GM21423 (cell line): ENCODE data around the gene MAGI2.
"Not testable (repeated sequence)": the region's sequence is repeated elsewhere in the genome, so short reads cannot be mapped to it uniquely, and the experiment has no call there.

ENCODE experiments used
- ATAC-seq: cut with Tn5 transposase; IDR thresholded peaks from one replicate; pipeline ENCODE4 v1.9.1; 2021; ENCODE audit warnings: mild to moderate bottlenecking, moderate library complexity; ENCODE audit not compliant: unreplicated experiment

Gene MAGI2

DNA sequence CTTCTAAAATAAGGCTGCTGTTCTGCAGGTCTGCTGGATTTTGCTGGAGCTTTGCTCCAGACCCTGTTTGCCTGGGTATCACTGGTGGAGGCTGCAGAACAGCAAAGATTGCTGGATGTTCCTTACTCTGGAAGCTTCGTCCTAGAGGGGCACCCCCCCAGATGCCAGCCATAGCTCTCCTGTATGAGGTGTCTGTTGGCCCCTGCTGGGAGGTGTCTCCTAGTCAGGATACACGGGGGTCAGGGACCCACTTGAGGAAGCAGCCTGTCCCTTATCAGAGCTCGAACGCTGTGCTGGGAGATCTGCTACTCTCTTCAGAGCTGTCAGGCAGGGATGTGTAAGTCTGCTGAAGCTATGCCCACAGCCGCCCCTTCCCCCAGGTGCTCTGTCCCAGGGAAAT, 382.3 kb downstream of the MAGI2 start:
- not testable (repeated sequence) for ATAC-seq

DNA sequence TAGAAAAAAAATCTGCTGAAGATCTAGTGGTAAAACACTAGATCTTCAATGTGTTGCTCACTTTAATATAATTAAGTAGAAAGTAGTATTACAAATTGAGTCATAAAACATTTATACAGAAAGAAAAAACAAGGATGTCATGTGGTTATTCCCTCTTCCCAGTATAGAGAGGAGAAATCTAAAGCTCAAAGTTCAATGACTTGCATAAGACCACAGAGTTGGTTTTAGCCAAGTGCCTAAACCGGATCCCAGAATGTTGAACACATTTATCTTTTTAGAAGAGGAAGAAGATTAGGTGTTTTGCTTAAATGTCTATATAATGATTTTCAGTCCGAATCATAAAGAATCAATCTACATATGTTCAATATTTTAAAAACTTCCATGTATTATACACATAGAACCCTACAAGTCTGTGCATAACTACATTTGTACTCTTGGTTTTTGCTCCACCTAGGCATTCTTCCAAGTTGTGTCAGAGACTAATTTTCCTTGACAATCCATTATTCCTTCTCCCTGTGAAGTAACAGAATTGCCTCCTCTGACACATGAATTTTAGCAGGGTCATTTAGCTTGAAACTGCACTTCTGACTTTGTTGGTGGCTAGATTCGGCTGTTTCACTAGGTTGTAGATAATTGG, 389.2 kb downstream of the MAGI2 start:
- no peak for ATAC-seq

DNA sequence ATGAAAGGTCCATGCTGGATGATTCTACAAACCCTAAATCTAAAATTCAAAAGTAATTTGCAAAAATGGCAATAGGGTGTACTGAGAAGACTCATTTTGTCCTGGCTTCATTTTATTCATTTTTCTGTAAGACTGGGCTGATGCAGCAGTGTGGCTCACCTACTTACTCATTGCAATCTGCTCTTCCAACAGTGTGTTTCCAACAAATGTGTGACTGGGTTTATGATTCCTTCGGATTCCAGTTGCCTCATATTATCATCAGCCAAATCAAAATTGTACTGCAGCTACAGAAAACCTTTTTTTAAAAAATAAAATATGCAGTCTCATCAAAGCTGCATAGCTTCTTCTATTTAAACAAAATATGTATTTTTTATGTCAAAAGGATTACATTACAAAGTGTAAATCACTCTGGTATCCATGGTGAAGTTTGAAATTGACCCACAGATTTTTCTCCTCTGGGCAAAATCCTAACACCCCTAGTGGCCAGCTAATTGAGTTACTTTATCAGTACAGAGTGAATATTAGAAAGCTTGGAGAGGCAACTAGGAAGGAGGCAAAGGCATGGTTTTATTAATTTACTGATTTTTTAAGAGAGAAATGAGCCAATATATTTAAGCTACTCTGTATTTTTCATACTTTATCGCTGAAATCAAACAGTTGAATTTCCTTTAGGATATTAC, 390.3 kb downstream of the MAGI2 start:
- no peak for ATAC-seq

DNA sequence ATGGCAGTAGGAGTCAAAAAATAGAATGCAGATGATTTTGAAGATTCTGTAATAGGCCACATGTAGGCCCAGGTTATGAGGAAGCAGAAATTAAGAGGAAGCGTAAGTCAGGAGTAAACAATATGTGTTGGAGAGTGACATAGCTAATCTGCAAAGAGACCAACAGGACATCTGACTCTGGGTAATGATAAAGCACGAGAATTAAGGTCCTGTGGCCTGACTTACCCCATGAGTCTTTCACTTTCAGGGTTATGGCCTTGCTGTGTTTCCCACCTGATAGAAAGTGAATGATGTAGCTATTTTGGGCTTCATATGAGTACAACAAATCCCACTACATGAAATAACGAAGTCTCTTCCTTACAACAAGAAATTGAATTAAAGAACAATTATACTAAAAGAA, 393.0 kb downstream of the MAGI2 start:
- no peak for ATAC-seq

DNA sequence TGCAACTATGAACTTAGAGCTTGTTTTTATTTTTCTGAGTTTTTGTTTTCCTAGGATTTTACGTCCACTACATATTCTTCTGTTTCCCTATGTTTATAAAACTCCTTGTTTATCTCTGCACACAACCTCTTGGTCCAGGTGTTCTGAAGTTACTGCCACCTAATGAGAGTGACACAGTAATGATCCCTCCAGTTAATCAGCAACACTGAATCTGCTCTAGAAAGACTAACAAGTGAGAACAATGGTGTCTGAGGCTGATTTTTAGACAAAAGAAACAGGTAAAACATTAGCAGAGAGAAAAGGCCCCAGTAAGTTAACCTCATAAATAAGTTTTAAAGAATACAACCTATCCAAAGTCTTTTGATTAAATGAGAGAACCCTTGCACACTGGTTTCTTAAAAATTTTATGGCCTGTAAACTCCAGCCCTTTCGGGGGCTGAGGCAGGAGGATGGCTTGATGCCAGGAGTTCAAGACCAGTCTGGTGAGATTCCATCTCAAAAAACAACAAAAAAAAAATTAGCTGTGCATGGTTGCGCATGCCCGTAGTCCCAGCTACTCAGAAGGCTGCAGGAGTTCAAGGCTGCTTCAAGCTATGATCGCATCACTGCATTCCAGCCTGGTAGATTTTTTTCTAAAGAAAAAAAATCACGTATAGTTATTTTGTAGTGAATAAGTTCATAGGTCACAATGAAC, 397.6 kb downstream of the MAGI2 start:
- ATAC-seq: no peak

DNA sequence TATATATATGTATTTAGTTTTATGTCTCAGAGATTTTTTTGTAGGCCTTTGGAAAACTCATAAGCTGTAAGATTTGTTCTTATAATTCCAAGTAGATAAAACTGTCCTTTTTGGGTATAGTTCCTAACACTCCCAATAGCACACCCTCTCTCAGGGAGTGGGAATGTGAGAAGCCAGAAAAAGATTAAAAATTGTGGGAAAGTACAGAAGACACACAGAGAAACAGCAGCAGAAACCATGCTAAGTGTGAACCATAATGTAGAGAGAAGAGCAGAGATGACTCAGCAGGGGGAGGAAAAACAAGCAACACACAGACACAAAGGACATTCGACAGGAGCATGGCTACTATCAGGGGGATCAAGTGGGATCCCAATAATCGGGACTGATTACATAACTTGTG, 401.6 kb downstream of the MAGI2 start:
- ATAC-seq: no peak

DNA sequence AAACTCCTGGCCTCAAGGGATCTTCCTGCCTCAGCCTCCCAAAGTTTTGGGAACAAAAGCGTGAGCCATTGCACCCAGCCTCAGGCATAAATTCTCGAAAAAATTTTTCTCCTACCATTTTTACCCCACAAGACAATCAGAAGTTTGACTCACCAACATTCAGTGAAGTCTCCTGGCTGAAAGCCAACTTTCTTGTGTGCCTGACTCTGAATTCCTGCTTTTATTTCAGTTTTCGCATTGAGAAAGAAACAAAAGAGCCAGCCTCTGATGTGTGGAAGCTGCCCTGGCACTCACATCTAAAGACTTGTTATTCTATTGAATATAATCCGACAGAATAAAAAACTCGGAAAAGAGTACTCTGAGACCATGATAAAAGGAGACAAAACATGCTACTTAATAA, 402.9 kb downstream of the MAGI2 start:
- no peak for ATAC-seq

DNA sequence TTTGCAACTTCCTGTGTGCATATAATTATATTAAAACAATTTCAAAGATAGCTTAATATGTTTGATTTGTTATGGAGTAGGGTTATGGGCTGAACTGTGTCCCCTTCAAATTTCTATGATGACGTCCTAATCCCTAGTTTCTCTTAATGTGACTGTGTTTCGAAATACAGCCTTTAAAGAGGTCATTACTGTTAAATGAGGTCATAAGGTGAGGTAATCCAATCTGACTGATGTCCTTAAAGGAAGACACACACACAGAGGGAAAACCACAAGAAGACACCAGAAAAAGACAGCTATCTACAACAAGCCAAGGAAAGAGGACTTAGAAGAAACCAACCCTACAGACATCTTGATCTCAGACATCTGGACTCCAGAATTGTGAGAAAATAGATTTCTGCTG, 407.4 kb downstream of the MAGI2 start:
- ATAC-seq: no peak

DNA sequence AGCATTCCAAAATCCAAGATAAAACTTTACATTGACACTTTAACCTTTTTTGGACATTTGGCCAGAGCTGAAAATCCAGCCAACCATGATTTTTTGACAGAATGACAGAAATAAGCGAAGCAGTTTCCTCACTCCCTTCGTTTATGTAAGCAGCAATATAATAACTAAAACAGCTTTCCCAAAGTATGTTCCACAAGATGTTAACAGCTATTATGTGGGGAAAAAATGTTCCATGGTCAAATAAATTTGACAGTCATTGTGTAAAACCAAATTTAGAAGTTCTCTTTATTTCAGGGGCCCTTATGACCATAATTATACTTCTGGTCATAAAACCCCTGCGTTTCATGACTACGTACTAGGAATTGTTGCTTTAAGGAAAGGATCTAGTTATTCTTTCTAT, 416.5 kb downstream of the MAGI2 start:
- ATAC-seq: no peak

DNA sequence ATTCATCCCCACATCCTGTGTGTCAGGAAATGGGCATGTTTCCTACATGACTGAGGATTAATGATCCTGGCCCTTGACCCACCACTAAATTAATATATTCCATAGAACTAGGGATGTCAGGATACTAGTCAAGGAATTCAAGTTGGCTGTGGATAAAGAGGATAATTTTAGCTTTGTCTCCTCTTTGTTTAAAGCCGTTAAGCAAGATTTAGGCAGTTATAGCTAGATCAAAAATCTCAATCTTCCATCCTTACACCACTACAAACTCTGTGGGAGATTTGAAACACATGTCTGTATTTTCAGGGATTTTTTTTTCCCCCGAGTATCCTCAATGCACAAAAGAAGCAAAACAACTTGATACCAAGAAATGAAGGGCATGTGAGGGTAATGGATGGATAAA, 417.1 kb downstream of the MAGI2 start:
- ATAC-seq: no peak

DNA sequence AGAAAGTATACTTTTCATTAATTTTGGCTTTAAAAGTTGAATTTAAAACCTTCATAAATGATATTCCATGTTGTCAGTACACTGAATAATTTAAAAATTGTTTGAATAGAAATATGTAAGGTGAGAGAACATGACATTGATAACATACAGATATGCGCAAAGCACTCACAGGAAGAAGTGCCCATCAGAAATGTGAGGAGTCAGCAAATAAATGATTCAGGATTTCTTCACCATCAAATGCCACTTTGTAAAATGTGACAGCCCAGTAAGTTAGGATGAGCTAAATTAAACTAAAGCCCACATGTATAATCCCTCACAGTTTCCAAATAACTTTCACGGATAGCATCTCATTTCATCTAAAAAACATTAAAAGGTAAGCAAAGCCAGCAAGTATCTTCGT, 417.6 kb downstream of the MAGI2 start:
- ATAC-seq: no peak

DNA sequence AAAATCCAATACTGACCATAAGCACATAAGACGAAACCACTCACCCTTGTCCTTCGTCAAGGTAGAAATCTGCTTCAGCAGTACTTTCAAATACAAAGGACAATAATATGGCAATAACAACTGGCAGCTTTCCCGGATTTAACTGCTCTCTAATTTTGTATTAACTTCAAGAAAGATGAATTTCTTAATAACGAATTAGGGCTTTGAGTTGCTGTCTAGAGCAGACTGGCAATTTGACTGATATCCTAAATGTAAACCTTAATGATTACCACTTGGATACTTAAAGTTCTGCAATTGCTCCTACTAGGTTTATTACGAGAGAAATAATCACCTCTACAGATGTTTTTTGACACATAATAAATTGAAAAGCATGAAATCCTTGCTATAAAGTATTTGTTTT, 418.7 kb downstream of the MAGI2 start:
- ATAC-seq: no peak

DNA sequence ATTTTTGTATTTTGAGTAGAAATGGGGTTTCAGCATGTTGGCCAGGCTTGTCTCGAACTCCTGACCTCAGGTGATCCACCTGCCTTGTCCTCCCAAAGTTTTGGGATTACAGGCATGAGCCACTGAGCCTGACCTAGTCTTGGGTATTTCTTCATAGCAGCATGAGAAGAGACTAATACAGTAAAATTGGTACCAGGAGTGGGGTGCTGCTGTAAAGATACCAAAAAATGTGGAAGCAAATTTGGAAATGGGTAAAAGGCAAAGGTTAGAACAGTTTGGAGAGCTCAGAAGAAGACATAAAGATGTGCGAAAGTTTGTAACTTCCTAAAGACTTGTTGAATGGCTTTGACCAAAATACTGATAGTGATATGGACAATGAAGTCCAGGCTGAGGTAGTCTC, 433.8 kb downstream of the MAGI2 start:
- ATAC-seq: not testable (repeated sequence)

DNA sequence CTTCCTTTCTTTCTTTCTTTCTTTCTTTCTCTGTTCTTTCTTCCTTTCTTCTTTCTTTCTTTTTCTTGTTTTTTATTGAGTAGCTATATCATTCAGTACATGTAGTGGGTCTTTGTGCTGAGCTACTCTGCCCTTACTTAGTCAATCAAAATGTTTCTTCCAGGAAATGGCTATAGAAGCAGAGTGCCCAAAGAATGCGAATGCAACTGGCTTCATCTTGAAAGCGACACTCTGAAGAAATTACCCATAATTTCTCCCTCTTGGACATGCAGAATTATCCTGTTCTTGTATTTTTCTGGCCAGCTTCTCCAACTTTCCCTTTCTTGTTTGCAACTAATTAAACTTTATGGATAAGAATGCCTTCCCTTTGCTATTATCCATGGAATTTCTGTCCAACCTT, 441.5 kb downstream of the MAGI2 start:
- no peak for ATAC-seq

DNA sequence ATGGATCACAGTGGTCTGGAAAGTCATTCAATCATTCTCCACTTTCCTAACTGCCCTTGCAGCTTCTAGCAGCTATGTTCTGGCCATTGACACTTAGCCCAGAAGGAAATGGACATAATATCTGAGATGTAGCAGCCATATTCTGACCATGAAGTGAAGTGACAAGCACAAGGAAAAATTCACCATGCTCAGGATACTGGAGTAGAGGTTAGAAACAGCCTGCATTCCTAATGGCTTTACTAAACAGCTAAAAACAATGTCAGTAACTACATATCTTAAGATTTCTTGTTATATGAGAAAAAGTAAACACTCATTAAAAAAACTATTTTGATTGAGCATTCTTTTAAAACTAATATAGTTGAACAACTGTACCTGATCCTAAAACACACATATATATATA, 443.8 kb downstream of the MAGI2 start:
- ATAC-seq: no peak

DNA sequence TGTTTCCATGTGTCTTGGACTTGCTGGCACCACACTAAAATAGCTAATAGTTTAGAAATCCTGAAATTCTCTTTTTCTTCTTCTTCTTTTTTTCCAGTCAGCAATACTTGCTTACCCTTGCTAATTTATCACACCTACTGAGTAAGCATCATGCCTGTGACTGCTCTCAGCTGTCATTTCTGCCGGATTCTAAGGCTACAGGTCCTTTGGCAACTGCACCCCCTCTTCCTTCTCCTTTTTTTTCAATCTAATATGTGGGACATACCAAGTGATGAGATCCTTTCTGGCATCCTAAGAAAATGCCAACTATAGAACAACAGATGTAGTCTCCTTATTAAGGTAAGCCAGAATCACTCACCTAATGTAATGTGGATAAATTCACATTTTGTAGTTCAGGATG, 444.7 kb downstream of the MAGI2 start:
- ATAC-seq: no peak

DNA sequence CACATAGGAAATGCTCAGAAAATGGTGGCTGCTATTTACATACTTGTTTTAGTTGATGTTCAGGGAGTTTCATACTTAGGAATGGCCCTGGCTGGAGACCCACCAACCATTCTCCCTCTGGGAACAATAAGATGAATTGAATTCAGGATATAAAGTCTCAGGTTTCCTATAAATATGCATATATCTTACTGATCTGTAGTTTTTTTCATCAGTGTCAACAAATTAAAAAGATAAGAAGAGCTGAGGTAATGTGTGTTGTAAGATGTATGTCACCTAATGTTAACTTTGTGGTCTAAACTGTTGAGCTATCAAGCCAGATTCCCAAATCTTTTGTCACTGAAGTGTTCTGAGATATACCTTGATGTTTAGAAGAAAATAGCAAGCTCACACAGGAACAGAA, 457.5 kb downstream of the MAGI2 start:
- ATAC-seq: no peak

DNA sequence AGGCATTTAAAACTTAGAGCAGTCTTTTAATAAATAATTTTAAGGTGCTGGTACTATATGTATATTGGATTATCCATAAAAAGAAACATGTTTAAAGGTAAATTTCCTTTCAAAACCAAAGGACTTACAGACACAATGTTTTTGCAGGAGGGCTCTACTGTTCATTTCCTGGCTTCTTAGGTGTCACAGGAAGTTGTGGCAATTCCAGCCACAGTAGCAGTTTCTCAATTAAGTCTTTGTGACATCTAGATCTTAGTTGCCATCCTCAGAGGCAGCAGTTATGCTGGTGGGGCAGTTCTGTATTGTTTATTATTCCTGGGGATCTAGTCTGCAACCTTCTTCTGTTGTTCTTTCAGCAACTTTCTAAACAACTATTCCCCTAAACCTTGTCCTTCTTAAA, 460.1 kb downstream of the MAGI2 start:
- ATAC-seq: no peak

DNA sequence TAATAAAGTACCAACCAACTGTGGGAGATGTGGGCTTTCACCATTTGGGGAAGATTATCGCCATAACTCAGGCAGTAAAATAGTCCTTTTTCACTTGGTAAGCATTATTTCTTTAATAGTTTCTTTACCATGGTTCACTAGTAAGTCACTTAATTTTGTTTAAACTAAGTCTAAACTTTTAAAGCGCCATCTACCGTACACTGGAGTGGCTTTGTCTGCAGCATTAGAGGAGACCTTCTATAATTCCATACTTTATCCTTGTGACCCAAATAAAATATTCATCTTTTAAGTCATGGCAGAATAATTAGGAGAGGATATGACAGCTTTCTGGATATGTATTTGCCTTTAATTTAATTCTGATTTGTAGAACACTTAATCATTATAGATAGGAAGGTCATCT, 468.0 kb downstream of the MAGI2 start:
- no peak for ATAC-seq

DNA sequence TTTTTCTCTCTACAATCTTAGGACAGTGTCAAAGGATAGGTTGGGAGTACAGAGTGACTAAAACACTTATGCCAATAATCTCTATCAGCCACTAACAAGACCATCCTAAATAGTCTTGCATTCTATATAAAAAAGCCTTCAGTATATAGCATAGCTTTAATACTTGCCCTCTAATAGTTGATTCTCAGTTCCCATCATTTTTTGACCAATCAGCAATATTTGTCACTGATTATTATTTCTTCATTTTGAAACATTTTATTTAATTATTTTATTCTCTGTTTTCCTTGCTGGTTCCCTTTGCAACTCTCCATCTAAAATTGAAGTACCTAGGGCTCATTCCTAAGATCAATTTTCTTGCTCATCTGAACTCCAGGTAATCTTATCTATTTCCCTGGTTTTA, 470.0 kb downstream of the MAGI2 start:
- no peak for ATAC-seq

DNA sequence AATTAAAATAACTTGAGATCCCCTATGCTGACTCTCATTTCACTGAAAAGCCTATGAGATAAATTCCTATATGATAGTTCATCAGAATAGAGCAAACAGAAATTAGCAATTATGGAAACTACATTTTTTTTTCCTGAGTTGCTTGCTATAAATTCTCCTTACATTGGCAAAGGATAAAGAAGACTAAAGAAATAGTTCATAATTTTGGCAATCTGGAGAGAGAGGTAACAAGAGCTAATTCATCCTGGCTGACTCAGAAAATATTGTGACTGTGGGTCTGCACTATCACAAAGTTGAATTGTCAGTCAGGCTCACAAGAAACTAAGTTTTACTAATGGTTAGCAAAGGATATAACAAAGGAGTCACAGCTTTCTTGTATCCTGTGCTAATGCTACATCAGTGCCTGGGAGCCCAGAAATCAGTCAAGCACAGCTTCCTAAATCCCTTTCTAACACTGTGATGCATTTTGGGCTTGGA, 483.0 kb downstream of the MAGI2 start:
- ATAC-seq: no peak

DNA sequence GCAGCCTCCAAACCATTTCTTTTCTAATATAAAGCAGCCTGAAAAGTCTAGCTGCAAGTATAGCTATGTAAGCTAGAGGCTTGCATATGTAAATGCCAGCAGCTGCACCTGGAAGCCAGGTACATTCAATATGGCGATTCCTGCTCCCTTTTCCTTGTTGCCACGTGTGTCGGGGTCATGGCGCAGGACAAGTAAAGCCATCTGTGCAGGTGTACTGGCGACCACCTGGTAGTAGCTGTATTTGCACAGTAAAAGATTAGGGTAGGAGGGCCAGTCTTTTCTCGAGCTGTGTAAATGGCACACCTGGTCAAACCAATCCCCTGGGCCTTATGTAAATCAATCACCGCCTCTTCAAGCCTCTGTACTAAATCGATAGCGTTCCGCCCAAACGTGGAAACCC, 484.5 kb downstream of the MAGI2 start:
- no peak for ATAC-seq
